ENCODE measurements around the gene SCN5A.

DNA sequence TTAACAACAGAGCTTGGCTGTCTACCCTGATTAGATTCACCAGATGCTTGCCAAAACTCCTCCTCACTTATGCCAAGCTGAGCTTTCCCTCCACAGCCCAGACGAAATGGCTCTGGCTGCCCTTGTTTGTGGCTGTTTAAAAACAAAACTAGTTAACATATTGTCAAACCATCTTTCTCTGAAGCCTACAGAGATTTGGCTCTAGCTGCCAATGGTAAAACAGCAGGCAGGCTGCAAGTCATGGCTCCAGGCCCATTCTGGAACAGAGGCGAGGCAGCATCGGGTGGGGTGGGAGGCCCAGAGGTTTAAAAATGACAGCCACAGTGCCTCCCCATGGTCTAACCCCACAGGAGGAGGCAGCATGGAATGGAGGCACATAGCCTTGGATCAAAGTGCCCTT lies 75.9 kb downstream of the SCN5A start:
- TF ChIP-seq, protein P1, sequence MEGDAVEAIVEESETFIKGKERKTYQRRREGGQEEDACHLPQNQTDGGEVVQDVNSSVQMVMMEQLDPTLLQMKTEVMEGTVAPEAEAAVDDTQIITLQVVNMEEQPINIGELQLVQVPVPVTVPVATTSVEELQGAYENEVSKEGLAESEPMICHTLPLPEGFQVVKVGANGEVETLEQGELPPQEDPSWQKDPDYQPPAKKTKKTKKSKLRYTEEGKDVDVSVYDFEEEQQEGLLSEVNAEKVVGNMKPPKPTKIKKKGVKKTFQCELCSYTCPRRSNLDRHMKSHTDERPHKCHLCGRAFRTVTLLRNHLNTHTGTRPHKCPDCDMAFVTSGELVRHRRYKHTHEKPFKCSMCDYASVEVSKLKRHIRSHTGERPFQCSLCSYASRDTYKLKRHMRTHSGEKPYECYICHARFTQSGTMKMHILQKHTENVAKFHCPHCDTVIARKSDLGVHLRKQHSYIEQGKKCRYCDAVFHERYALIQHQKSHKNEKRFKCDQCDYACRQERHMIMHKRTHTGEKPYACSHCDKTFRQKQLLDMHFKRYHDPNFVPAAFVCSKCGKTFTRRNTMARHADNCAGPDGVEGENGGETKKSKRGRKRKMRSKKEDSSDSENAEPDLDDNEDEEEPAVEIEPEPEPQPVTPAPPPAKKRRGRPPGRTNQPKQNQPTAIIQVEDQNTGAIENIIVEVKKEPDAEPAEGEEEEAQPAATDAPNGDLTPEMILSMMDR (IDR thresholded peaks at IDR 0.05; ENCODE audit: poor library complexity) = no peak
- TF ChIP-seq EZH2 (IDR thresholded peaks at IDR 0.05; ENCODE audit: borderline replicate concordance) = no peak
- no peak for TF ChIP-seq EZH2phosphoT487 (IDR thresholded peaks at IDR 0.05; ENCODE audit: low read depth, severe bottlenecking, unreplicated experiment)

Data from hepatocyte (in vitro differentiated cells).